Measurements from ENCODE around the gene KLHL13.
"Not testable (repeated sequence)": the region's sequence is repeated elsewhere in the genome, so short reads cannot be mapped to it uniquely, and the experiment has no call there.

Gene KLHL13

GRCh38 chrX:118116713-118117550 lies at the start of gene KLHL13:
Gene KLHL13, minus strand, starts transcription at chrX:118116810. Its CDS starts 88,337 bp downstream, at chrX:118028473.
- peak; percentile 6 for DNase-seq

GRCh38 chrX:118164138-118164537 lies 47.5 kb upstream of the KLHL13 start:
- DNase-seq, result no peak

GRCh38 chrX:118156953-118157608 lies 40.5 kb upstream of the KLHL13 start:
- no peak for DNase-seq

GRCh38 chrX:118156254-118156952 lies 39.8 kb upstream of the KLHL13 start:
- DNase-seq, result no peak

- DNase-seq, result no peak
These were observed 36.7 kb upstream of the KLHL13 start for GRCh38 chrX:118153270-118153669.

- no peak for DNase-seq
These were observed 36.1 kb upstream of the KLHL13 start for GRCh38 chrX:118152721-118153120.

- DNase-seq, result no peak
These were observed 32.1 kb upstream of the KLHL13 start for GRCh38 chrX:118148737-118149136.

GRCh38 chrX:118147771-118148170 lies 31.2 kb upstream of the KLHL13 start:
- not testable (repeated sequence) for DNase-seq

- DNase-seq, result peak; percentile 14
These were observed 27.0 kb upstream of the KLHL13 start for GRCh38 chrX:118143578-118143977.

- DNase-seq, result no peak
These were observed 14.7 kb upstream of the KLHL13 start for GRCh38 chrX:118131336-118131735.

GRCh38 chrX:118129681-118130080 lies 13.1 kb upstream of the KLHL13 start:
- no peak for DNase-seq

- DNase-seq, result no peak
These were observed 12.1 kb upstream of the KLHL13 start for GRCh38 chrX:118128724-118129123.

GRCh38 chrX:118126286-118126685 lies 9.7 kb upstream of the KLHL13 start:
- DNase-seq, result peak; percentile 40

- DNase-seq, result not testable (repeated sequence)
These were observed 7.6 kb upstream of the KLHL13 start for GRCh38 chrX:118124243-118124642.

- DNase-seq, result no peak
These were observed 1.1 kb upstream of the KLHL13 start for GRCh38 chrX:118117741-118118140.

GRCh38 chrX:118115953-118116712 lies 477 bp downstream of the KLHL13 start:
- DNase-seq, result no peak

GRCh38 chrX:118114971-118115370 lies 1.6 kb downstream of the KLHL13 start:
- no peak for DNase-seq

- DNase-seq, result no peak
These were observed 7.5 kb downstream of the KLHL13 start for GRCh38 chrX:118109065-118109464.

- DNase-seq, result no peak
These were observed 8.3 kb downstream of the KLHL13 start for GRCh38 chrX:118108304-118108703.

GRCh38 chrX:118100091-118100490 lies 16.5 kb downstream of the KLHL13 start:
- DNase-seq, result no peak

- DNase-seq, result no peak
These were observed 28.5 kb downstream of the KLHL13 start for GRCh38 chrX:118088084-118088483.

GRCh38 chrX:118074196-118074595 lies 42.4 kb downstream of the KLHL13 start:
- no peak for DNase-seq

Data from MV-4-11 (cell line).